ENCODE measurements around the gene SERBP1. TPM values are rescaled to one million over a fixed set of nuclear protein-coding genes. Genes with fewer than 3 reads are reported as not detected.
A peak's percentile ranks its signal among the peaks of the same experiment; 100 is the strongest.
"Not testable (repeated sequence)": the region's sequence is repeated elsewhere in the genome, so short reads cannot be mapped to it uniquely, and the experiment has no call there.

SERBP1 gene
- polyA plus RNA-seq, 4 donors: 366 to 395 (median 388) TPM

DNA sequence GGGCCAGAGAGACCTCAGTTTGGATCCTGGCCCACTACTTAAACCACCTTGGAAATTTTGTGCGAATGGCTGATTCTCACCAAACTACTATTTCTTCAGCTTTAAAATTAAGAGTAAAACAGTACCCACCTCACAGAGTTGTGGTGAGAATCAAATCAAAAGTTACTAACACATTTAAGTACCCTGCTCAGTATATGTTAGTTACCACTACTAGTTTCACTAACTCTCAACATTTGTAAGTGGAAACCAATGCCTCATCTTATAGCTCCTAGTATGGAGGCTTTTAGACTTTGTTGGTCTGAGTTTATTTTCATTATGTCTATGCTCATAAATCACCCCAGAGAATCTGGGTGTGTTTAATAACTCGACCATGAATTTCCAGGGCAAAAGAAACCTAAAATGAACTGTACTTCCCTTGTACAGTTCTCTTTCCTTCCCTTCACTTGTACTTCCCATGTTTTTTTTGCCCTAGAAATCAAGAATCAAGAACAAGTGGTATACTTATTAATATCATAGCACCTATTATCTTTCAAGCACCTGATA, 11.6 kb upstream of the SERBP1 start:
- no peak for DNase-seq (ENCODE audit: low read depth in 4 of 4, low spot score in 3 of 4)

DNA sequence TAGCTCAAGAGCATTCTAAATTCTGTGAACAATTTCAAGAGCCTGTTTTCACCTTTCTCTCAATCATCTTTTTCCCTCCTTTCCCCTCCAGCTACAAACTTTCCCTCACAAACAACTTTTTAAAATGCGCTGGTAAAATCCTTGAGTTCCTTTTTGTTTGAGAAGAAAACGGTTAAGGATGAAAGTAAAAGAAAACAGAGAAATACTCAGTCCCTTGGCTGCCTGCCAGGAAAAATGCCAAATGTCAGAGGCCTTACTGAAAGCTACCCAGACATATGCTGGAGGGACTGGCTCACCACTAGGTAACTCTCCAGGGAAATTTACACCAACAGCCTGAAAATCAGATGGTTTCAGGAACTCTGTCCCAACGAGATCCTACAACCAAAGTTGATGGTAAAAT, 11.0 kb upstream of the SERBP1 start:
- DNase-seq (ENCODE audit: low read depth in 4 of 4, low spot score in 3 of 4): no peak

DNA sequence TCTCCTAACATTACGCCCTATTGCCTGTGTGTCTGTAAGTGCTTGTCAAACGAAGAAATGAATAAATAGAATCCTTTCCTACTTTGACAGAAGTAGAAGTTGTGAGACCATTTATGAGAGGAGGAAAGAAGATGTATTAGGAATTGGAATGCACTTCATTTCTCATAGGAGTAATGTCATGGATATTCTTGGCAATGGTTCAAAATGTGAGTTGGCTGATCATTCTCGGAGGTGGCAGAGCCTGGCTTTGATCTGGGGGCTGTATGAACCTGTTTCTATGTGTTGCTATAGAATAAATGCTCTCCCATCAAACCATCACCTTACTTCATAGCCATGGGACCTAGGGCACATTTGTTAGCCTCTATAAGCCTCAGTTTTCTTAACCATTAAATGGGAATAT, 10.1 kb upstream of the SERBP1 start:
- DNase-seq (ENCODE audit: low read depth in 4 of 4, low spot score in 3 of 4): no peak

DNA sequence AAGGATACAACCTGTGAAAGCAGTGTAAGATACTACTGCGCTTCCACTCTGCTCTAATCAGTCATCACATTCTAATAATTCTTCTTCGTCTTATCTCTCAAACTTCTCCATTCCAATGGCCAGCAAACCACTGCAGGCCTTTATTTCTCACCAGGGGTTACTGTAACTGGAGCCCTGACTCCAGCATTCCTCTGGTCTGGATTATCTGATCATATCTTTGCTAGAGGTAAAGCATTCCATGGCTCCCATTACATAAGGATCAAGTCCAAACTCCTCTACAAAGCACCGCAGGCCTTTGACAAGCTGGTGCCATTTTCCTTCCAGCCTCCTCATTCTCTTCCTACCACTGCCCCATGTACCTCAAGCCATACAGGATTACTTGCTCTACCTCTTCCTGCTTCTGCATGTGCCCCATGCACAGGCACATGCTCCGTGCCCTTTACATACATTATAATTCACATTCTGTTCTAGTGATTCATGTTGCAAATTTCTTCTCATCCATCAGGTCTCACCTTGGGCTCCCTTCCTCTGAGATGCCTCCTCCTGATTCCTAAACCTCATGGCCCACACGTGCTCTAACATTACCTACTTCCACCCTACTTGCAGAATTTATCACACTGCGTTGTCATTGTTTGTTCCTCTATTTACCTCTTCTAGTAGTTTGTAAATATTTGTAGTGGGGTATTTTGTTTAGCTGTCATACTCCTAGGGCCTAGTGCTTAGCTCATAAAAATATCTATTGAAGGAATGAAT, 9.3 kb upstream of the SERBP1 start:
- no peak for DNase-seq (ENCODE audit: low read depth in 4 of 4, low spot score in 3 of 4)

DNA sequence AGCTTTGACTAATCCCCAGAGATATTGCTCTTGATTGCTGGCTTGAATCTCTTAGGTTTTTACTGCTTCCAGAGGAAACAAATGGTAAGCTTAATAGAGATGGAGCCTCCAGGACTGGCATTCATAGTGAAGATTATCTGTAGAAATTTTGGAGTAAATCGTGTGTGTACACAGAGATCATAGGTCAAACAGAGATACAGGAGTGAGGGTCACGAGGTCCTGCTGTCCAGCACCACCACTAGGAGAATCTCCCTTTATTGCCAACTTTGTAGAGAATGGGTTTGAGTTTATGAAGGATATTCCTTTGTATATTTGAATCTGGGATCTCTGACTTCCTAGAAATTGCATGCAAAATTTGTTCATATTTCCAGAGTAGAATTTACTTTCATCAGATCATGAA, 7.8 kb upstream of the SERBP1 start:
- DNase-seq (ENCODE audit: low read depth in 4 of 4, low spot score in 3 of 4): no peak

DNA sequence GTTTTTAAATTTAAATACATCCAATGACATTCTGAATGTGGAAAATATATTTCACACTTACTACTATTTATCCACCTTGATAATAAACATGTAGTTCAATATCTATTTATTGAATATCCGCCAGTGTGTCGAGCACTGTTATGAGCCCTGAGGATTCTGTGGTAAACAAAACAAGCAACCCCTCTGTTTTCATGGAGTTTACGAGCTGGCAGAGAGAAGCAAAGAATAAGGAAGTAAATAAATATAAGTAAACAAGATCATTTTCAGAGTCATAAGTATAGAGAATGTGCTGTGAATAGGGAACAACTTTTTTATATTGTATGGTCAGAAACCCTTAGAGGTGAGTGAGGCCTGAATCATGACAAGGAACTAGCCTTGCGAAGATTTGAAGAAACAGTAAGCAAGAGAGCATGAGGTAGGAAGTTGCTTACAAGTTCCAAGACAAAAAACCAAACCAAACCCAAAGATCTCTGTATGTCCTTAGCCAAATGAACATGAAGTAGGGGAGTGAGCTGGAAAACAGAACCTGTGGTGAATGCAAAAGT, 6.4 kb upstream of the SERBP1 start:
- no peak for DNase-seq (ENCODE audit: low read depth in 4 of 4, low spot score in 3 of 4)

DNA sequence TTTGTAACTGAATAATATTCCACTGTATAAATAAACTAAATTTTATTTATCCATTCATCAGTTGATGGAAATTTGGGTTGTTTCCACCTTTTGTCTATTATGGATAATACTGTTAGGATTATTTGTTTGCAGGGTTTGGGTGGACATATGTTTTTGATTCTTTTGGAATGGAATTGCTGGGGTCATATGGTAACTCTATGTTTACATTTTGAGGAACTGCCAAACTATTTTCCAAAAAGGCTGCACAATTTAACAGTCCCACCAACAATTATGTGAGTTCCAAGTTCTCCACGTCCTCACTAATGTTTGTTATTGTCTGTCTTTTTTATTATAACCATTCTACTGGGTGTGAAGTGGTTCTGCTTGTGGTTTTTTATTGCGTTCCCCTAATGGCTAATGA, 4.3 kb upstream of the SERBP1 start:
- DNase-seq (ENCODE audit: low read depth in 4 of 4, low spot score in 3 of 4): no peak

DNA sequence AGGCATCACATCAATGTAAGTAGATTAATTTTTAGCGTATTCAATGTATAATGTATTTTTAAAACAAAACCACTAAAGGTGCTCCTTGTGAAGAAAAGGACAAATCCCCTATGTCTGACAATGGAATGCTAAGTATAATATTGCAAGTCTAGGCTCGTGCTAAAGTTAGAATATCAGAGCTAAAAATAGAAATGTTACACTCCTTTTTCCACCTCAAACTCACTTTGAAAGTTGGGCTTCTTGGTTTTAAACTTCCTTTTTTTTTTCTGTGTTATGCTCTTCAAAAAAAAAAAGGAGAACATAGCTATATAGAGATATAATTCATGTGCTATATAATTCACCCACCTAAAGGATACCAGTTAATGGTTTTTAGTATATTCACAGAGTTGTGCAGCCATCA, 3.6 kb upstream of the SERBP1 start:
- no peak for DNase-seq (ENCODE audit: low read depth in 4 of 4, low spot score in 3 of 4)

DNA sequence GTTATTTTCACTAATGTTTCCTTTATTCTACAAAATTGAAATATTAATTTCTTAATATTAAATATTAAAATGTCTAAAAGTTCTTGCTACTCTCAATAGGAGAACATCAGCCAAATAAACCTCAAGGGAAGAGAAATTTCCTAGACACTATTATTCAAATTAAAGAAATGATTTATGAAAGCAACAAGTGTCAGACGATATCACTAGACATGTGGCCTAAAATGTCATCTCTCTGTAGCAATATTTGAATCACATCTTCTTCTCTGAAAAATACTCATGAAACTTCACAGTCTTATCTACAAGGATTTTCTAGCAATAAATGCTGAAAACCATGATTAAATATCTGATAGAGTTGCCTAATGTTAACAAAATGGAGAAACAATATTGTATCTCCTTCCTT, 2.5 kb upstream of the SERBP1 start:
- no peak for DNase-seq (ENCODE audit: low read depth in 4 of 4, low spot score in 3 of 4)

DNA sequence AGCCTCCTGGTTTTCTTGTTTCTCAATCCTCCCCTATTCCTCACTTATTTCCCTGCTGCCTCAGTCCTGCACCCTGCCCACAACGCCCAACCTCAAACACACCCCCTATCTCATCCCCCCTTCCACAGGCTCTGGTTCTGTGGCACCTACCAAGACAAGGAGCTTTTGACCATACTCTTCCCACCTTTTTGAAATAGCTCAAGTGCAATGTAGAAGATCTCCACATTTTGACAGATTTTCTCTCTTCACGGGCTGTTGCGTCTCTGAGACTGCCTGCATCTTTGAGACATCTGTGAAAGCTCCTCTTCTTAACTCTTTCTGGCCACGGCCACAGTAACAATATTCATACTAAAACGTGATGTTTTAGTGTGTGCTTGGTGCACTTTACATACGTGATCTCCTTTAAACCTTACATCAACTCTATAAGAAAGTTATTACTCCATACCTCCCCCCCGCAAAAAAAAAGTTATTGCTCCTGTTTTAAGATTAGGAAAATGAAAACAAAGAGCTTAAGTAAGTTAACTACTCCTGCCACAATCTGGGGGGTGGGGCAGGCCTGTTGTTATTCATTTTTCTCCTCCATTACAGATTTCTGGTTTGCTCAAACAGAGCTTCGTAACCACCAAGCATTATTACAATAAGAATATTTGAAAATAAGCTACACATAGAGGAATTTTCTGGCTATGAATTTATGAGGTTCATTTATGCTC, 1.8 kb upstream of the SERBP1 start:
- DNase-seq (ENCODE audit: low read depth in 4 of 4, low spot score in 3 of 4): no peak

DNA sequence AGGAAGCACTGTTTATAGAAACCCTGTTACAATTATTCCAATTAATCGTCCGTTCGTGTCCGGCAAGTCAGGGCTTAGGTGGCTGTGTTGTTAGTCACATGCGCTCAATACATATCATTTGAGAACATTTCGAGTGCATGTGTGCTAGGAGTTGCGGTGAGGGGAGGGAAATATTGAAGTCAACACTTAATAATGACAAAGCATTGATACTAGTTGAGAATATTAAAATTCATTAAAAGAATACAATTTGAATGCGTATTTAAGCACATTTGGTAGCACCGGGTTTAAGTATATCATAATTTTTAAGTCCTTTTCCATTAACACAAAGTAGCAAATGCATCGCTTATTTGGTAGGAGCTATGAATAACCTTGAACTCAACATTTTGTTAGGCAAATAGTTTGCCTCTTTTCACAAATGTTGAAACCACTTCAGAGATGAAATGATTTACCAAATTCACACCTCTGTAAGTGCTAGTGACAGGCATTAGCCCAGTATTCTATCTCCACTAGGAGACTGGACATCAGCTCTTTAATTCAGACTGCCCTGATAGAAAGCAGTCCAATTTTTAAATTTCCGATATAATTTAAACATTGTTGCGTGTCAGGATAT, 1.1 kb upstream of the SERBP1 start:
- DNase-seq (ENCODE audit: low read depth in 4 of 4, low spot score in 3 of 4): no peak

DNA sequence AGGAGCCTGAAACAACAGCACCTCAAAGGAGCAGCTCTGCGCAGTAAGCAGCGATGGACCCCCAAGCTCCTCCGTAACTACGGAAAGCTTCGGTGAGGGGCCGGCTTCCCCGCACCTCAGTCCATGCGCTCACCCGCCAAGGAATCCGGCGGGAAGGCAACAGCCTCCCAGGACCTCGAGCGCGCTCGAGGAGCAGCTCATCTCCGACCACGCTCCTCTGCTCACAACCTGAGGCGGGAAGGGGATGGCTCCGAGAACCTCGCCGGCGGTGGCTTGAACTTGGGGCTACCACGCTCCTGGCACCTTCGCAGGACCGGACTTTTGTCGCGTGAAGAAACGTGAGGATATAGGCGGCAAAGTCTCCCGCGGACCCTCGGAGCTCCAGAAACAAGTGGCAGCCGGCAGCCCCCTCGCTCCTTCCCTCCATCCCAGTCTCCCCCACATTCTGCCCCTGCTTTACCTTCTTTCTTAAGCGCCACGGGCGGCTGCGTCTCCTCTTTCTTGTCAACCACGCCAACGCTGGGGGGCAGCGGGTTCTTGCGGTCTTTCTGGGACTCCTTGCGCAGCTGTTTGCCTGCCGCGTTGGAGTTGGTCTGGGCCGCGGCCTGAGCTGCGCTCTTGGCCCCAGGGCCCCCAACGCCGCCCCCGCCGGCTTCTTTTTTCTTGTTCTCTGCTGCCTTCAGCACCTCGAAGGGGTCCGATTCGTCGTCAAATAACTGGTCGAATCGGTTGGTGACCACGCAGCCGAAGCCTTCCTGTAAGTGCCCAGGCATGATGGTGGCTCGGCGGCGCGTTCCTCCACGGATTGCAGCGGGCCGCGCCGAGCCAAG, 459 bp downstream of the SERBP1 start:
- peak in 1 of 4 donors; percentile 25 for DNase-seq (ENCODE audit: low read depth in 4 of 4, low spot score in 3 of 4)

DNA sequence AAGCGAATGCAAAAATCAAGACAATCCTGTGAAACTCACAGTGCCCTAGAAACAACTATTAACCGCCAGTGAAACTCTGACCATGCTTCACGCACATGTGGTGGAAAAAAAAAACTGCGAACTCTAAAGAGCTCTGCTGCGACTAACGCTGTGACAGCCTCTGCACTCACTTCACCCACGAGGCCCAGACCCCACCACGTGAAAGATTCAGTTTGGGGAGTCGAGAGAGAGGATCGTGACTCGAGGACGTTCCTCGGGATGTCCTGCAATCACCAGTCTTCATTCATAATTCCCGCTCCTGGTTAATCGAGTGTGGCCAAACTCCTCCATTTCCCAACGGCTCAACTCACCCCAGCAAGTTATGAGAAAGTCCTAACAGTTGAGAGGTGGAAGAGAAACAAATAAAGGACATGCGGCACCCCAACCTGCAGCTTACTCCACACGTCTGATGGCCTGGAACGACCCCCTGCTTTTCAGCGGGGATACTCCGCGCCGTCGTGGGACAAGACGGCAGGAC, 1.1 kb downstream of the SERBP1 start:
- peak in 1 of 4 donors; percentile 25 for DNase-seq (ENCODE audit: low read depth in 4 of 4, low spot score in 3 of 4)

DNA sequence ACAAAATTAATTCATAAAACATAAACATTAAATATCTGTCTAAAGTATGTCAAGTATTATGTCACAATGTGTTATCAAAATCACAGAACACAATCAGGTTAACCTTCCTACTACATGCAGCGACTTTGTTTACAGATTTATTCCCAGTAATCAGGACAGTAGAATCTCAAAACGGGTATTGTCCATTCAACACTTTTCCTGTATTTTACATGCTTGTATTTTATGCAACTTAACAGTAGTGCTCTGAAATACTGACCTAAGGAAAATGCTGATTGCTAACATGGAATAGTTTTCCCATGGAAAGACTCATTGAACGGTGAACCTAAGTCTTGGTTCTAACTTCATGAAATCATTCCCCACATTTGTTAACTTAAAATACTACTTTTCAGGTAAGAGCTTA, 2.3 kb downstream of the SERBP1 start:
- DNase-seq (ENCODE audit: low read depth in 4 of 4, low spot score in 3 of 4): no peak

DNA sequence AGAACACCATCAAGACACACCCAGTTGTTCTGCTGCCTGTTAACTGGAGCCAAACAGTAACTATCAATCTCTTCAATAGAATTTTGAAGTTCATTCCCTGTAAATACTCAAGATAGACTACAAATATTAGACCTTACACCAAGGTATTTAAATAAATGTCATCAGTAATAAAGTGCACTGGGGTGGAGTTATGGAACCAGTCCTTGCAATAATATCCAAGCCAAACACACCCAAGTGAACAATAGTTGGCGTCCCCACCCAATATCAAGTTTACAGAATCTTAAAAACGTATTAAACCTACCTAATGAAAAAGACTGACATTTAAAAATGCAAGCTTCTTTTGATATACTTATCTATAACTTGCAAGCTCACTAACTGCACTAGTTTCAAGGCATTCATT, 2.7 kb downstream of the SERBP1 start:
- no peak for DNase-seq (ENCODE audit: low read depth in 4 of 4, low spot score in 3 of 4)

DNA sequence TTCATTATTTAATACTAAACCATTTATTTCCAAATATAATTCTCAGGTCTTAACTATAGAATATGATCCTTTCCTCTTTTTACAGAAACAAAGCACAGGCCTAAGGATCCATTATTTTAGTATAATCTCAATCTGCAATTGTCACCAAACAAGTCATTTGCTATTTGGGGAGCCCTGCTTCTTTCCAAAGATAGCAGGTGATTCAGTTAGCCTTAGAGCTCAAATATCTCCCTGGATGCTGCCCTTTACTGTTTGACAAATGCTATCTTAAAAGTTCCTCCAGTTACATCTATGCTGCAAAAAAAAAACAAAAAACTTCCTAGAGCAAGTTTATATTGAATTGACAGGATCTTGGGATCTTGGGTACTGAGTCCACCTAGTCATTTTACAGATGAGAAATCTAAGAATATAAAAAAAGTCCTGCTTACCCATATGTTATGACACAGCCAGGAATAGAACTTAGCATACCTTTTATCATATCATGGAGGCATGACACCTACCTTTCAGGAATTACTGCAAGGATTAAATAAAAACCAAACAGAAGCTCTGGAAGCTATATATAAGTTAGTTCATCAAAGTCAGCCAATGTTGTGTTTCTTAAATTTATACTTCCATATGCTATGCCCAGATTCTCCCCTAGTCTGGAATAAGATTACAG, 9.2 kb downstream of the SERBP1 start:
- no peak for DNase-seq (ENCODE audit: low read depth in 4 of 4, low spot score in 3 of 4)

DNA sequence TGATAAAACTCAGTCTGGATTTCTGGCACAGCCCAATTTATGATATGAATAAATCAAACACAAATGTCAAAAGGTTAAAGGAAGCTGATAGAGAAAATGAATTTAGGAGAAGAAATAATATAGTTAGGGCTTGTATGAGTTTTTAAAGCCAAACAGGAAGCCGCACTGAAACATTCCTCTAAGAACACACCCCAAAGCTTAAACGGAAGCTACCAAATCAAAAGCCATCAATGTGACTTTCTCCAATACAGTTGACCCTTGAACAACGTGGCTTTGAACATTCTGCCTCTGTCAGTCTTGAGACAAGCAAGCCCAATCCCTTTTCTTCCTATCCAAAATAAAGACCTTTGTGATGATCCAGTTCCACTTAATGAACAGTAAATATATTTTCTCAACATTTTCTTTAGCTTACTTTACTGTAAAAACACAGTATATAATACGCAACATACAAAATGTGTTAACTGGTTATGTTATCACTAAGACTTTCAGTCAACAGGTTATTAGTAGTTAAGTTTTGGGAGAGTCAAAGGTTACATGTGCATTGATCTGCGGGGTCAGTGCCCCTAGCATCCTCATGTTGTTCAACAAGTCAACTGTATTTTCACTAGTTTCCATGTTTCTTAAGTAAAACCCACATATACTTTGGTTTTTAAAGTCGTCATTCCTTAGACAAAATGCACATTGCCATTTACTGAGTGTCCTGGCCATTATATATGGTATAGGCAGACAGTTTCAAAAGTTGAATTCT, 11.2 kb downstream of the SERBP1 start:
- no peak for DNase-seq (ENCODE audit: low read depth in 4 of 4, low spot score in 3 of 4)

DNA sequence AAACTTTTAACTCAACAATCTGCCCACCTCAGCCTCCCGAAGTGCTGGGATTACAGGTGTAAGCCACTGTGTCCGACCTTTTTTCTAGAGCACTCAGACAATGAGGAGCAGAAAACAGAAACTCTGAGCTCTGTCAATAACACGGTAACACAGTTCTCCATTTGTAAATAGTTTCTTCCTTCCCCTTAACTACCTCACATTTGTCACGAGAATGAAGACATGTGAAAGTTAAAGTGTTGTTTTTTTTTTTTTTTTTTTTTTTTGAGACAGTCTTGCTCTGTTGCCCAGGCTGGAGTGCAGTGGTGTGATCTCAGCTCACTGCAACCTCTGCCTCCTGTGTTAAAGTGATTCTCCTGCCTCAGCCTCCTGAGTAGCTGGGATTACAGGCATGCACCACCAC, 12.5 kb downstream of the SERBP1 start:
- not testable (repeated sequence) for DNase-seq (ENCODE audit: low read depth in 4 of 4, low spot score in 3 of 4)

DNA sequence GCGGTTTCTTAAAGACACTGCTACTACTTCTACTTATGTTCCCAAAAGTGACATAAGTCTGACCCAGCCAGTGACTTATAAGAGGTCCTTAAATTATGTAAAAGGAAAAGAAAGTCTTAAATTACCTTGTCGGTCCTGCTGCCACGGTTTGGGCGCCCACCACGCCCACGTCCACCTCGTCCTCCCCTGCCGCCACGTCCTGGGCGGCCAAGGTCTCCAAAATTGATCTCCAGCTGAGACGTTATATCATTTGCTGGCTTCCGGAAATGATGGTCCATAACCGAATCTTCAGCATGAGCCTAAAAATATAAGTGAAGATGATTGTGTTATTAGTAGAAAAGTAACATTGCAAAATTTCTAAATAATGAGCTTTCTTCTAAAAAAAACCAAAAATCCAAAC, 15.2 kb downstream of the SERBP1 start:
- no peak for DNase-seq (ENCODE audit: low read depth in 4 of 4, low spot score in 3 of 4)
